AG20443 (cell line): ENCODE data around the gene SUMF2.
"Not testable (repeated sequence)": the region's sequence is repeated elsewhere in the genome, so short reads cannot be mapped to it uniquely, and the experiment has no call there.

ENCODE experiments used
- DNase-seq: peaks from one replicate; pipeline ENCODE4 v3.0.0; 2012; ENCODE audit warnings: low spot score, mixed read lengths

SUMF2 gene

DNA sequence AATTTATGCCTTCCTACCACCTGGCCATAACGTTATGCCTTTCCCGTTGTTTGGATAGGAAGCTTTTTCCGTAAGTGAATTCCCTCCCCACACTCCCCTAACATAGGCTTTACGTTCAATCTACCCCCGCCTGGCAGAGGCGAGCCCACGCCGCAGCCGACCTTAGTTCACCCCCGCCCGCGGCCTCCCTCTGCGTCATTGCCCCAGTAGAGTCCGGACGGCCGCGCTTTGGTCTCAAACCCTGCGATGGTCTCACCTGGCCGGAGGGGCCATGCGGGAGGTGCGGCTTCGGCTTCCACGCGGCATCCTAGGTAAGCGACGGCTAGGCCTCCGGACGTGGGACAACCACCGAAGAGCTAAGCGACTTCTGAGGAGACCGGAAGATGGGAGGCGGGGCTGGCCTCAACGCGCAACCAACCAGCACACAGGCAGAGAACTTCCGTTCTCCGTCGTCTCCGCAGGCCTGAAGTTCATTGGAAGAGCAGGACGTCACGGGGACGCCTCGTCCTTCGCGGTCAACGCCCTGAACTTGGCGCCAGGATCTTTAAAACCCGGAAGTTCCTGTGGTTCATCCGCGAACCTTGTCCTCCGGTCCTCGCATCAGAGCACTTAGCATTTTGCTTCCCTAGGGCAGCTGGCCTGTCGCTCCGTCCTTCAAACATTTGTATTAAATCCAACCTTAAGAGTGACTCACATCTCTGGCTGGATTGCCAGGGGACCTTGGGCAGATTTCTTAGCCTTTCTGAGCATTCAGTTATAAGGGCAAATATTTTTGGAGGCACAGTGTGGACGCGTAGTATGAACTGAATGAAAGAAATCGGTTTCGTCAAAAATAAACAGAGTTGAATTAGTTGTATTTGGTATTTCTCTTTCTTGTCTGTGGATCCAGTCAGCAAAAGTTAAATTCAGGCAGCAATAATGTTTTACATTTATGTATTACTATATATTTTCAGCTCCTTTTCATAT, 42.3 kb downstream of the SUMF2 start, which contains the start of gene CHCHD2:
Gene CHCHD2 (minus strand): TSS at position 369 of the 966 bp plus-strand sequence. CDS start 63 bp downstream, at position 306.
- DNase-seq = peak; percentile 99

GRCh38 chr7:56107954-56108258, 43.8 kb downstream of the SUMF2 start:
- DNase-seq = no peak

- DNase-seq = no peak
Observed at GRCh38 chr7:56110611-56111010, 46.5 kb downstream of the SUMF2 start.

DNA sequence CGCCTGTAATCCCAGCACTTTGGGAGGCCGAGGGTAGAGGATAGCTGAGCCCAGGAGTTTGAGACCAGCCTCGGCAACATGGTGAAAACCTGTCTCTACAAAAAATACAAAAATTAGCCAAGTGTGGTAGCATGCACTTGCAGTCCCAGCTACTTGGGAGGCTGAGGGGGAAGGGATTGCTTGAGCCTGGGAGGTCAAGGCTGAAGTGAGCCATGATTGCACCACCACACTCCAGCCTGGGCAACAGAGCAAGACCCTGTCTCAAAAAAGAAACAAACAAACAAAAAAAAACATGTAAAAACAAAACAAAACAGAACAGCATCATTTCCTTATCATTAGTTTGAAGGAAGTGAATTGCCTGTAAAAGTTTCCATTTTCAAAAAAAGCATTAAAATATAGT, 48.2 kb downstream of the SUMF2 start:
- DNase-seq = not testable (repeated sequence)

DNA sequence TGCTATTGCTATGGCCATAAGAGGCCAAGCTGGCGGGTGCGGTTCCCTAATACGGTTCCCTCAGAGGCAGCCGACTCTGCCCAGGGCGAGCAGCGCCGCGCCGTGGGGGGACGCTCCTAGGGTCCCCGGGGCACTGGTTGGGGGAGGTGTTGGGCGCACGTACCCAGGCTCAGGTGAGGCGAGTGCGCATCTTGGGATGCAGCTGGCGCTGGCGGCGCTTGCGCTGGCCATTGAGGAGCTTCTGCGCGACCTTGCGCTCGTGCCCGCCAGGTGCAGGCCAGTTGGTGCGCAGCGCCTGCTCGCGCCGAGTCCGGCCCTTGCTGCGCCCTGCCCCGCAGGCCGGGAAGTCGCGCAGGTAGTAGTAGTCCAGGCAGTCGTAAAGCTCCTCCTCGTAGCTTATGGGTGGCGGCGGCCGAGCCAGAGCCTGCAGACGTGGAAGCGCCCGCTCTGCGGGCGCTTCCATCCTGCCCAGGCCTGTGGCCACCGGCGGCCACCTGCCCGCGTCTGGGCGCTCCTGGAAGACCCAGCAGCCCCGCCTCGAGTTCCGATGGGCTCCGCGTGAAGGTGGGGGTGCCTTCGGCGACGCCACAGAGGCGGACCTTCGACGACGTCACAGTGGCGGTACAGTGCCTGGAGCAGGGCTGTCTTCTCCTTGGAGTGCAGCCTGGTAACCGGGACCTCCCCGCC, 51.9 kb downstream of the SUMF2 start, which contains the start of gene NUPR2:
Gene NUPR2 (minus strand): TSS at position 566 of the 687 bp plus-strand sequence. CDS start 103 bp downstream, at position 463.
- DNase-seq = no peak

DNA sequence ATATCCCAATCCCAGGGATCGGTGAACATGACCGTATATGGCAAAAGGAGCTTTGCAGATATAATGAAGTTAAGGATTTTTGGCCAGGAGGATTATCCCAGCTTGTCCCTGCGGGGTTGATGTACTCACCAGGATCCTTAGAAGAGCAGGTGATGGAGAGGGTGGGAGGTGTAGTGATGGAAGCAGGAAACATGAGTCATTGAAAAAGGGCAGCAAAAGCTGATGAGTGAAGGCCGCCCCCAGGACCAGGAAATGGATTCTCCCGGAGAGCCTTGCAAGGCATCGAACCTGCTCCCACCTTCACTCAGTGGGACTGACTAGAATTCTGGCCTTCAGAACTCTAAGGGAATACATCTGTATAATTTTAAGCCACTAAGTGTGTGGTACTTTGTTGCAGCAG, 57.4 kb downstream of the SUMF2 start:
- no peak for DNase-seq

- DNase-seq = no peak
Observed at GRCh38 chr7:56124981-56125380, 60.9 kb downstream of the SUMF2 start.

DNA sequence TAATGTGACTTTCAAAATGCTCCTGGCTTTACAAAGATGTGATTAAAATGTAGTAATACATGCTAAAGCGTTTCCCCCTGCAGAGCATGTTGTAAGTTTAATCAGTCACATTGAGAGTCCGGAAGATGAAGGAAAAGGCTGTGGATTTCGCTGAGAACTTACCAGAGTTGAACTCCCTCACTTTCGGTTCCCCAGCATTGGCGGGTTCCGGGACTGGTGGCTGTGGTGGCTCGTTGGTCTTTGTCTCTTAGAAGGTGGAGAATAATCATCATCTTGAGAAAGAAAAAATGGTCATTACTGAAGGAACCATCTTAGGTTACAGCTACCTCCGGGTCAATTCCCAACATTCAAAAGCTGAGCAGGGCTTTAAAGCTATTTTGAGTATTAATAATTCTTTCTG, 61.7 kb downstream of the SUMF2 start:
- no peak for DNase-seq

GRCh38 chr7:56127241-56127975, 63.3 kb downstream of the SUMF2 start:
- DNase-seq = no peak
